Measurements from ENCODE around the gene MAPK14. TPM values are rescaled to one million over a fixed set of nuclear protein-coding genes. Genes with fewer than 3 reads are reported as not detected.

The MAPK14 gene
- total and polyA plus RNA-seq, 2 donors (not counting 1 experiment from before 2014, with no cell fraction given), result 55.9 to 57.8 TPM

GRCh38 chr6:36033935-36034334, 6.3 kb downstream of the MAPK14 start:
- Histone ChIP-seq H3K79me2 (ENCODE audit: control insufficient read depth, insufficient read depth, low read length) (peaks cover 95% of the 10 kb centered on the region), H3K36me3 (ENCODE audit: control insufficient read depth, insufficient read depth, low read length) (no peaks in the 10 kb centered on the region), H3K4me2 (ENCODE audit: extremely low read depth, insufficient read depth, low read length) (no peak overlapping the region), H3K27ac (ENCODE audit: insufficient read depth, low read length) (no peak overlapping the region), H4K20me1 (ENCODE audit: control insufficient read depth, extremely low read depth, insufficient read depth, low read length) (peaks cover 1% of the 10 kb centered on the region), H3K4me1 (ENCODE audit: control insufficient read depth, extremely low read depth, insufficient read depth, low read length) (peaks cover 2% of the 10 kb centered on the region), H3K9ac (ENCODE audit: insufficient read depth, low read length) (no peak overlapping the region), H3K27me3 (ENCODE audit: control insufficient read depth, insufficient read depth, low read length) (no peaks in the 10 kb centered on the region), H2AFZ (ENCODE audit: low read length) (no peak overlapping the region), H3K4me3 (replicated peaks in 1 of 4; ENCODE audit: control extremely low read depth in 1 of 4, insufficient read depth in 1 of 4, low read depth in 3 of 4, low read length in 4 of 4) (no peak overlapping the region), H3K9me3 (ENCODE audit: control insufficient read depth, insufficient read depth, low read depth, low read length) (no peaks in the 10 kb centered on the region)
- TF ChIP-seq EZH2 (IDR thresholded peaks at IDR 0.05; ENCODE audit: low read length, missing control alignments) (no peak), CTCF (conservative IDR thresholded peaks at IDR 0.05 in 1 of 2, IDR thresholded peaks at IDR 0.05 in 1 of 2; ENCODE audit: low read depth in 1 of 2, low read length in 2 of 2) (no peak)
- DNase-seq (ENCODE audit: low read depth in 2 of 2), result peak; percentile 33 to 52

GRCh38 chr6:36034441-36034840, 6.8 kb downstream of the MAPK14 start:
- H3K4me3 ChIP-seq (replicated peaks in 1 of 4; ENCODE audit: control extremely low read depth in 1 of 4, insufficient read depth in 1 of 4, low read depth in 3 of 4, low read length in 4 of 4), result no peak overlapping the region
- TF ChIP-seq EZH2 (IDR thresholded peaks at IDR 0.05; ENCODE audit: low read length, missing control alignments) (no peak), CTCF (conservative IDR thresholded peaks at IDR 0.05 in 1 of 2, IDR thresholded peaks at IDR 0.05 in 1 of 2; ENCODE audit: low read depth in 1 of 2, low read length in 2 of 2) (no peak)
- H3K27me3 ChIP-seq (ENCODE audit: control insufficient read depth, insufficient read depth, low read length), result no peaks in the 10 kb centered on the region
- H2AFZ ChIP-seq (ENCODE audit: low read length), result no peak overlapping the region
- peaks cover 94% of the 10 kb centered on the region for H3K79me2 ChIP-seq (ENCODE audit: control insufficient read depth, insufficient read depth, low read length)
- DNase-seq (ENCODE audit: low read depth in 2 of 2), result no peak
- H3K4me1 ChIP-seq (ENCODE audit: control insufficient read depth, extremely low read depth, insufficient read depth, low read length), result peaks cover 2% of the 10 kb centered on the region
- H4K20me1 ChIP-seq (ENCODE audit: control insufficient read depth, extremely low read depth, insufficient read depth, low read length), result peaks cover 1% of the 10 kb centered on the region
- no peak overlapping the region for H3K27ac ChIP-seq (ENCODE audit: insufficient read depth, low read length)
- H3K36me3 ChIP-seq (ENCODE audit: control insufficient read depth, insufficient read depth, low read length), result no peaks in the 10 kb centered on the region
- H3K9ac ChIP-seq (ENCODE audit: insufficient read depth, low read length), result no peak overlapping the region
- H3K9me3 ChIP-seq (ENCODE audit: control insufficient read depth, insufficient read depth, low read depth, low read length), result no peaks in the 10 kb centered on the region
- H3K4me2 ChIP-seq (ENCODE audit: extremely low read depth, insufficient read depth, low read length), result no peak overlapping the region

GRCh38 chr6:36035225-36035624, 7.6 kb downstream of the MAPK14 start:
- H3K9me3 ChIP-seq (ENCODE audit: control insufficient read depth, insufficient read depth, low read depth, low read length), result no peaks in the 10 kb centered on the region
- peaks cover 91% of the 10 kb centered on the region for H3K79me2 ChIP-seq (ENCODE audit: control insufficient read depth, insufficient read depth, low read length)
- peak; percentile 33 to 79 for DNase-seq (ENCODE audit: low read depth in 2 of 2)

More at GRCh38 chr6:36035225-36035624, 7.6 kb downstream of the MAPK14 start:
- Histone ChIP-seq H3K4me2 (ENCODE audit: extremely low read depth, insufficient read depth, low read length) (no peak overlapping the region), H3K27ac (ENCODE audit: insufficient read depth, low read length) (no peak overlapping the region), H3K27me3 (ENCODE audit: control insufficient read depth, insufficient read depth, low read length) (no peaks in the 10 kb centered on the region), H3K9ac (ENCODE audit: insufficient read depth, low read length) (no peak overlapping the region), H4K20me1 (ENCODE audit: control insufficient read depth, extremely low read depth, insufficient read depth, low read length) (peaks cover 3% of the 10 kb centered on the region), H3K36me3 (ENCODE audit: control insufficient read depth, insufficient read depth, low read length) (no peaks in the 10 kb centered on the region), H3K4me3 (replicated peaks in 1 of 4; ENCODE audit: control extremely low read depth in 1 of 4, insufficient read depth in 1 of 4, low read depth in 3 of 4, low read length in 4 of 4) (no peak overlapping the region), H3K4me1 (ENCODE audit: control insufficient read depth, extremely low read depth, insufficient read depth, low read length) (peaks cover 2% of the 10 kb centered on the region), H2AFZ (ENCODE audit: low read length) (no peak overlapping the region)
- TF ChIP-seq EZH2 (IDR thresholded peaks at IDR 0.05; ENCODE audit: low read length, missing control alignments) (no peak), CTCF (conservative IDR thresholded peaks at IDR 0.05 in 1 of 2, IDR thresholded peaks at IDR 0.05 in 1 of 2; ENCODE audit: low read depth in 1 of 2, low read length in 2 of 2) (no peak)

All from fibroblast of lung (primary cell).